ENCODE results near the gene SIRT1.

GRCh38 chr10:67959839-67960476, 75.5 kb downstream of the SIRT1 start:
- TF ChIP-seq SMAD3 (CRISPR knock-in tag; conservative IDR thresholded peaks at IDR 0.05) (no peak), MTA1 (IDR thresholded peaks at IDR 0.05; ENCODE audit: borderline replicate concordance) (no peak), ZBED1 (IDR thresholded peaks at IDR 0.05) (no peak)

Measured in K562 (cell line).